Endothelial cell of umbilical vein (primary cell): ENCODE results near the gene TRAPPC8. TPM values are rescaled to one million over a fixed set of nuclear protein-coding genes. Genes with fewer than 3 reads are reported as not detected.

ENCODE experiments used
- BruUV-seq: library from RNA; stranded (reverse); fragments of 400-500 nt; replicated peaks from 2 replicates; lab custom pipeline; 2021; lab: Mats Ljungman, UMichigan
- CTCF ChIA-PET: fragments of 300-600, 350-600 bp; sonication (Branson Sonifier 250); formaldehyde crosslinking; loops from one replicate; lab custom pipeline; 2021; ENCODE audit warnings: antibody characterized with exemption, inconsistent platforms; lab: Charles Lee
- POLR2A ChIA-PET: fragments of 300-600, 350-600 bp; sonication (Branson Sonifier 250); formaldehyde crosslinking; loops from one replicate; lab custom pipeline; 2021; ENCODE audit warnings: antibody characterized with exemption, inconsistent platforms; lab: Charles Lee
- DNase-seq: peaks from one replicate; pipeline ENCODE4 v3.0.0-alpha.2; 2011; ENCODE audit warnings: low read depth, low spot score
- FAIRE-seq: peaks from 2 replicates; lab custom pipeline; 2011; peaks lifted over from hg19 to GRCh38; lab: Jason Lieb, UNC
- H2AFZ ChIP-seq: 2 replicates; pipeline ENCODE4 v1.6.0; 2012; ENCODE audit warnings: low read depth, low read length, control low read depth, inconsistent platforms
- H3K27ac ChIP-seq: 2 replicates; pipeline ENCODE4 v1.5.1; 2011; ENCODE audit warnings: low read depth, mild to moderate bottlenecking, control low read depth, low read length, moderate library complexity; ENCODE audit not compliant: insufficient read depth
- H3K27me3 ChIP-seq, 2 experiments: 2 replicates each; pipeline versions ENCODE4 v1.6.0 to v1.6.1; 2011; ENCODE audit warnings: low read length in 2 of 2, mixed read lengths in 1 of 2; ENCODE audit not compliant: control insufficient read depth in 2 of 2, insufficient read depth in 2 of 2
- H3K36me3 ChIP-seq, 2 experiments: 2 replicates in 1 of 2; 3 replicates in 1 of 2; pipeline ENCODE4 v1.5.1; 2011; ENCODE audit warnings: low read length in 2 of 2, mild to moderate bottlenecking in 1 of 2, moderate library complexity in 1 of 2; ENCODE audit not compliant: control insufficient read depth in 2 of 2, insufficient read depth in 2 of 2; ENCODE audit errors: extremely low read depth in 1 of 2
- H3K4me1 ChIP-seq: 3 replicates; pipeline ENCODE4 v1.5.1; 2011; ENCODE audit warnings: mild to moderate bottlenecking, low read length; ENCODE audit not compliant: control insufficient read depth, insufficient read depth; ENCODE audit errors: extremely low read depth
- H3K4me2 ChIP-seq: 2 replicates; pipeline ENCODE4 v1.6.1; 2011; ENCODE audit warnings: low read length, control low read depth, mixed read lengths; ENCODE audit not compliant: insufficient read depth
- H3K4me3 ChIP-seq, 3 experiments: fragments of 200-600 bp in 1 of 3; sonication (generic), shearing (Covaris generic) in 1 of 3; replicated peaks in 1 of 3; 2 replicates each; pipeline ENCODE4 v1.5.1; 2011 to 2016; ENCODE audit warnings: control low read depth in 3 of 3, low read length in 3 of 3, mild to moderate bottlenecking in 2 of 3, inconsistent platforms in 1 of 3, low read depth in 1 of 3, moderate library complexity in 1 of 3; ENCODE audit not compliant: insufficient read depth in 1 of 3
- H3K79me2 ChIP-seq: 2 replicates; pipeline ENCODE4 v1.6.0; 2012; ENCODE audit warnings: low read length, inconsistent platforms; ENCODE audit not compliant: control insufficient read depth, insufficient read depth
- H3K9ac ChIP-seq: replicated peaks from 2 replicates; pipeline ENCODE3; 2011; ENCODE audit warnings: low read length, control low read depth; ENCODE audit not compliant: insufficient read depth; ENCODE audit errors: extremely low read depth
- H3K9me1 ChIP-seq: replicated peaks from 3 replicates; pipeline ENCODE4 v1.6.0; 2011; ENCODE audit warnings: mild to moderate bottlenecking, low read length; ENCODE audit not compliant: control insufficient read depth, insufficient read depth; ENCODE audit errors: extremely low read depth
- H3K9me3 ChIP-seq: replicated peaks from 2 replicates; pipeline ENCODE4 v1.5.1; 2012; ENCODE audit warnings: low read length, inconsistent platforms; ENCODE audit not compliant: control insufficient read depth, insufficient read depth
- H4K20me1 ChIP-seq: replicated peaks from 2 replicates; pipeline ENCODE3; 2011; ENCODE audit warnings: mild to moderate bottlenecking, low read length; ENCODE audit not compliant: control insufficient read depth, insufficient read depth; ENCODE audit errors: extremely low read depth
- EZH2 ChIP-seq: IDR thresholded peaks from 2 replicates; pipeline ENCODE4 v1.6.1; 2012; ENCODE audit warnings: borderline replicate concordance, low read depth, mild to moderate bottlenecking, moderate library complexity, low read length, inconsistent platforms; ENCODE audit not compliant: severe bottlenecking
- FOS ChIP-seq: IDR thresholded peaks from 2 replicates; pipeline ENCODE4 v1.6.1; 2011; ENCODE audit warnings: mild to moderate bottlenecking, low read length, moderate library complexity, borderline replicate concordance; ENCODE audit not compliant: insufficient read depth
- GATA2 ChIP-seq: IDR thresholded peaks from 2 replicates; pipeline ENCODE4 v1.7.0; 2011; ENCODE audit warnings: low read depth, mild to moderate bottlenecking, moderate library complexity, mixed read lengths, low read length; ENCODE audit not compliant: insufficient read length, insufficient read depth
- JUN ChIP-seq: IDR thresholded peaks from 2 replicates; pipeline ENCODE4 v1.6.1; 2011; ENCODE audit warnings: borderline replicate concordance, low read depth; ENCODE audit not compliant: insufficient read length, insufficient read depth
- MYC ChIP-seq: IDR thresholded peaks from one replicate; pipeline ENCODE4 v1.6.1; 2011; ENCODE audit warnings: mild to moderate bottlenecking, low read depth, low read length
- POLR2A ChIP-seq: IDR thresholded peaks from 2 replicates; pipeline ENCODE4 v1.6.1; 2012; ENCODE audit warnings: low read depth, mild to moderate bottlenecking, control low read depth, low read length
- POLR2AphosphoS5 ChIP-seq: IDR thresholded peaks from 2 replicates; pipeline ENCODE4 v1.6.1; 2012; ENCODE audit warnings: low read depth, mild to moderate bottlenecking, control low read depth, low read length, moderate library complexity; ENCODE audit not compliant: insufficient read depth
- dilution Hi-C: fragments of 300-500 bp; cut with MboI; formaldehyde crosslinking; loops from one replicate; pipeline ENCODE4 v1.15.0; 2019; ENCODE audit warnings: low sequenced_read_pairs; ENCODE audit not compliant: extremely low pct_ligation_motif_present
- intact Hi-C: fragments of 100-400 bp; cut with micrococcal nuclease; formaldehyde crosslinking; loops from one replicate; pipeline ENCODE4 v1.10.0; 2022
- polyA plus RNA-seq, 4 experiments: library from polyadenylated mRNA; depleted of rRNA in 3 of 4; stranded (reverse) in 3 of 4; unstranded in 1 of 4; fragments of >200 nt; gene quantifications; 2 replicates each; pipeline versions ENCODE4 v1.2.1 to v1.2.3, GENCODE V29; 2011 to 2012; ENCODE audit warnings: missing spikeins in 1 of 4
- small RNA-seq: library from RNA; depleted of rRNA; stranded (forward); fragments of <200 nt; gene quantifications from one replicate; pipeline ENCODE3, GENCODE V24; 2012; ENCODE audit warnings: low replicate concordance, low read depth; ENCODE audit not compliant: insufficient read depth, insufficient read length
- total RNA-seq: library from RNA; stranded (reverse); gene quantifications from 2 replicates; pipeline ENCODE4 v1.2.3, GENCODE V29; 2021
- TF ChIP-seq, protein P1 (sequence below): IDR thresholded peaks from 2 replicates; pipeline ENCODE4 v1.6.1; 2011; ENCODE audit not compliant: insufficient read depth, insufficient read length
- TF ChIP-seq, protein P2 (sequence below), 2 donors: IDR thresholded peaks; 1 replicate in 1 of 2; 2 replicates in 1 of 2; pipeline ENCODE4 v1.5.1; 2011; ENCODE audit warnings: low read length in 2 of 2, mild to moderate bottlenecking in 2 of 2, moderate library complexity in 2 of 2, control low read depth in 1 of 2, inconsistent platforms in 1 of 2, low read depth in 1 of 2; ENCODE audit not compliant: insufficient read depth in 1 of 2; ENCODE audit errors: extremely low read depth in 1 of 2

TRAPPC8 gene
- total and polyA plus RNA-seq, 2 donors (not counting 3 experiments of a cell fraction or from before 2014, with no cell fraction given): 25.0 to 30.1 TPM

DNA sequence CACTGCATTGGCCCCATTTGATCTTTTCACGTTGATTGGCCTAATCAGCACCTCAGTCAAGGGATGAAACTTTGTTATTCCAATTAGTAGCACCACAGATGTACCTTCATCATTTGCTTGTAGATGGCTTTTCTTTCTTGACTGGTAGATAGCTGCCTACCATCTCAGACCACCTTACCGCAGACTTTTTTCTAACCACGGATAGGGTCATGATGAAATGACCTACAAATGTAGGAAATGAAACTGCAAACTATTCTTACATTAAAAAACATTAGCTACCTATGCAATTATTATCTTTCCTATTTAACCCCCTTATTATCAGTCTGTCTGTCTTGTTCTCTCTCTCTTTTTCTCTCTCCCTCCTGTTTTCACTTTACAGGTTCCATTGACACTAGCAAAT, 159.9 kb downstream of the TRAPPC8 start:
- Histone ChIP-seq H3K79me2 (no peaks in the 10 kb centered on the region), H4K20me1 (no peaks in the 10 kb centered on the region), H3K9ac (no peak overlapping the region), H3K27me3 (no peaks in the 10 kb centered on the region), H2AFZ (no peak overlapping the region), H3K4me2 (no peak overlapping the region), H3K9me3 (no peaks in the 10 kb centered on the region), H3K4me3 (no peak overlapping the region), H3K9me1 (no peaks in the 10 kb centered on the region), H3K4me1 (no peaks in the 10 kb centered on the region), H3K27ac (no peak overlapping the region), H3K36me3 (no peaks in the 10 kb centered on the region)
- FAIRE-seq (no peak), DNase-seq (no peak)
- dilution Hi-C loops (no loop called here), intact Hi-C loops (no loop called here)
- ChIA-PET CTCF (interaction anchor here (0.5 to 1.2 kb wide), 2 partner anchors 11 to 42 kb away, joined by 3 read pairs; no protein-coding TSS in a partner anchor), POLR2A (no interaction called here)
- no TSS peak for BruUV-seq
- TF ChIP-seq POLR2AphosphoS5: no peak
- no peak for TF ChIP-seq EZH2
- TF ChIP-seq GATA2: no peak
- no peak for TF ChIP-seq POLR2A
- no peak for TF ChIP-seq MYC
- TF ChIP-seq, protein P1, sequence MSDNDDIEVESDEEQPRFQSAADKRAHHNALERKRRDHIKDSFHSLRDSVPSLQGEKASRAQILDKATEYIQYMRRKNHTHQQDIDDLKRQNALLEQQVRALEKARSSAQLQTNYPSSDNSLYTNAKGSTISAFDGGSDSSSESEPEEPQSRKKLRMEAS: no peak
- no peak for TF ChIP-seq FOS
- TF ChIP-seq, protein P2, sequence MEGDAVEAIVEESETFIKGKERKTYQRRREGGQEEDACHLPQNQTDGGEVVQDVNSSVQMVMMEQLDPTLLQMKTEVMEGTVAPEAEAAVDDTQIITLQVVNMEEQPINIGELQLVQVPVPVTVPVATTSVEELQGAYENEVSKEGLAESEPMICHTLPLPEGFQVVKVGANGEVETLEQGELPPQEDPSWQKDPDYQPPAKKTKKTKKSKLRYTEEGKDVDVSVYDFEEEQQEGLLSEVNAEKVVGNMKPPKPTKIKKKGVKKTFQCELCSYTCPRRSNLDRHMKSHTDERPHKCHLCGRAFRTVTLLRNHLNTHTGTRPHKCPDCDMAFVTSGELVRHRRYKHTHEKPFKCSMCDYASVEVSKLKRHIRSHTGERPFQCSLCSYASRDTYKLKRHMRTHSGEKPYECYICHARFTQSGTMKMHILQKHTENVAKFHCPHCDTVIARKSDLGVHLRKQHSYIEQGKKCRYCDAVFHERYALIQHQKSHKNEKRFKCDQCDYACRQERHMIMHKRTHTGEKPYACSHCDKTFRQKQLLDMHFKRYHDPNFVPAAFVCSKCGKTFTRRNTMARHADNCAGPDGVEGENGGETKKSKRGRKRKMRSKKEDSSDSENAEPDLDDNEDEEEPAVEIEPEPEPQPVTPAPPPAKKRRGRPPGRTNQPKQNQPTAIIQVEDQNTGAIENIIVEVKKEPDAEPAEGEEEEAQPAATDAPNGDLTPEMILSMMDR (IDR thresholded peaks at IDR 0.05; ENCODE audit: extremely low read depth in 1 of 2, insufficient read depth in 1 of 2, low read depth in 1 of 2, low read length in 2 of 2): no peak
- TF ChIP-seq JUN: no peak

Small RNAs within 50 kb of the gene (small RNA-seq; reads per million reads assigned to genes)
- not detected for gene RNU6-1050P

Other genes with a start within 250 kb of the TRAPPC8 start
- not detected in 2 replicates for gene SLC25A52, start 182.2 kb downstream of the TRAPPC8 start, total RNA-seq
- gene SLC25A52, start 182.2 kb downstream of the TRAPPC8 start, polyA plus RNA-seq: 0.06 TPM in 1 of 2 replicates, not detected in the other
- gene RNF125, start 75.7 kb upstream of the TRAPPC8 start, total RNA-seq: 0.92 and 1.3 TPM in 2 replicates
- gene RNF125, start 75.7 kb upstream of the TRAPPC8 start, polyA plus RNA-seq: 0.40 and 0.73 TPM in 2 replicates
- 24.6 and 31.5 TPM in 2 replicates for gene RNF138, start 148.7 kb upstream of the TRAPPC8 start, total RNA-seq
- 13.8 and 14.7 TPM in 2 replicates for gene RNF138, start 148.7 kb upstream of the TRAPPC8 start, polyA plus RNA-seq
- not detected in 2 replicates for gene MEP1B, start 246.9 kb upstream of the TRAPPC8 start, total RNA-seq
- gene MEP1B, start 246.9 kb upstream of the TRAPPC8 start, polyA plus RNA-seq: not detected in 2 replicates